Retinal pigment epithelial cell (primary cell): ENCODE data around the gene ORMDL3.

ENCODE experiments used
- DNase-seq: peaks from one replicate; pipeline ENCODE4 v3.0.0-alpha.2; 2010; ENCODE audit warnings: low read depth
- H3K4me3 ChIP-seq: 2 replicates; pipeline ENCODE4 v1.5.1; 2011; ENCODE audit warnings: mild to moderate bottlenecking, low read length, control low read depth, moderate library complexity
- CTCF ChIP-seq: conservative IDR thresholded peaks from 2 replicates; pipeline ENCODE4 v1.5.1; 2011; ENCODE audit warnings: low read depth, low read length, control low read depth, inconsistent platforms

ORMDL3 gene

GRCh38 chr17:39939106-39939505, 11.7 kb upstream of the ORMDL3 start:
- no peak overlapping the region for H3K4me3 ChIP-seq
- DNase-seq, result no peak
- TF ChIP-seq CTCF, result no peak

GRCh38 chr17:39938140-39938869, 10.9 kb upstream of the ORMDL3 start:
- no peak for DNase-seq
- no peak overlapping the region for H3K4me3 ChIP-seq
- no peak for TF ChIP-seq CTCF

GRCh38 chr17:39937447-39937846, 10.0 kb upstream of the ORMDL3 start:
- H3K4me3 ChIP-seq, result no peak overlapping the region
- no peak for TF ChIP-seq CTCF
- no peak for DNase-seq

DNA sequence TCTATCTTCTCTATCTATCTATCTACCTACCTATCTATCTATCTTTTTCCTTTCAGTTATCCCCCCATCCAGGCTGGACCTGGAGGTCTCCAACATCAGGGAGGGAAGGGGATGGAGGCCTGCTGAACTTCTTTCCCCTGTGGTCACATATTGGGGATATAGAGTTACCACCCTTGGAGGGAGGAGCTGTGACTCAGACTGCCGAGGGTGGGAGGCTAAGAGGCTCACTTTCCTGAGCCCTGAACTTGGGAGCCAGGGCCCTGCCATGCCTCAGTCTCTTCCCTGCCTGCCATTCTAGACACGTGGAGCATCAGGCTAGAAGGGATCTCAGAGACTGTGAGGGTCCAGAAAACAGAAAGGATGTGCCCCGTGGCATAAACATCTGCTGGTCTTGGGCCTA, 8.5 kb upstream of the ORMDL3 start:
- no peak for DNase-seq
- no peak overlapping the region for H3K4me3 ChIP-seq
- TF ChIP-seq CTCF, result no peak

GRCh38 chr17:39934324-39934723, 6.9 kb upstream of the ORMDL3 start:
- no peak for DNase-seq
- no peak for TF ChIP-seq CTCF
- H3K4me3 ChIP-seq, result no peak overlapping the region

DNA sequence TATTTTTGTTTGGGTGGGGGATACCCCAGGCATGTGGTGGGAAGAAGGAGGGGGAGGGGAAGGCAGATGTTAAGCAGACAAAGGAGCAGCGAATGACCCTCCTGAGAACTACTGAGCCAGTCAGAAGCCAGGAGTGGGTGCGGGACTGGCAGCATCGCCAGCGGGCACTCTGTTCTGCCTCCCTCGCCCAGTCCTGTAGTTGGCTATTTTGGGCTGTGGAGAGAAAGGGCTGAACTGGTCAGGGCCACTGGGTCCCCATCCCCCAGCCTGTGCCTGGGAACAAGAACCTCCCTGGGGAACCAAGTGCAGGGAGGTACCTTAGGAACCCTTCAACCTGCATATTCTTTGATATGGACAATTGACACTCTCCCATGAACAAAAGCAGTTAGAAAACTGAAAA, 6.5 kb upstream of the ORMDL3 start:
- no peak for DNase-seq
- no peak overlapping the region for H3K4me3 ChIP-seq
- no peak for TF ChIP-seq CTCF

DNA sequence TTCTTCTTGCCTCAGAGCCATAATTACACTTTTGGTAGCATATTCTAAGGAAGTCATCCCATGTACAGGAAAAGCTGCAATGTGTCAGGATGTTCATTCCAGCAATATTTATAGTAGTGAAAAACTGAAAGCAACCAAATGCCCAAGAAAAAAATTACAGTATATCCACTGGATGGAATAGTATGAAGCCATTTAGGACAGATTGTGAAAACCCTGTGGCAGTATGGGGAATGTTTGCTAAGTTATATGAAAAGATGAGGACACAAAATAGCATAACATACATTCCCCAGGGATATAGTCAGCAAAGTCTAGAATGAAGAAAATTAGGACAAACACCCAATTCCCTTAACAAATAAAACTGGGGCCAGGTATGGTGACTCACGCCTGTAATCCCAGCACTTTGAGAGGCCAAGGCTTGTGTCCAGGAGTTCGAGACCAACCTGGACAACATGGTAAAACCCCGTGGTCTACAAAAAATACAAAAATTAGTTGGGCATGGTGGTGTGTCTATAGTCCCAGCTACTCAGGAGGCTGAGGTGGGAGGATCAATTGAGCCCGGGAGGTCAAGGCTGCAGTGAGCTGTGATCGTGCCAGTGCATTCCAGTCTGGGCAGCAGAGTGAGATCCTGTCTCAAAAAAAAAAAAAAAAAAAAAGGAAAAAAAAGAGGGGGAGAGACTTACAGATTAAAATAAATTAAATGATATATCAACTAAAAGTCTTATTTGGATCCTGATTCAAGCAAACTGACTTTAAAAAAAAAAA, 2.4 kb upstream of the ORMDL3 start:
- TF ChIP-seq CTCF, result no peak
- no peak overlapping the region for H3K4me3 ChIP-seq
- DNase-seq, result peak; percentile 37
